COLO668 (cell line): ENCODE data around the gene KCNK15.

Experiments used
- DNase-seq: peaks from one replicate; lab custom pipeline; 2025; ENCODE audit not compliant: unreplicated experiment; lab: John Stamatoyannopoulos, UW

The KCNK15 gene

DNA sequence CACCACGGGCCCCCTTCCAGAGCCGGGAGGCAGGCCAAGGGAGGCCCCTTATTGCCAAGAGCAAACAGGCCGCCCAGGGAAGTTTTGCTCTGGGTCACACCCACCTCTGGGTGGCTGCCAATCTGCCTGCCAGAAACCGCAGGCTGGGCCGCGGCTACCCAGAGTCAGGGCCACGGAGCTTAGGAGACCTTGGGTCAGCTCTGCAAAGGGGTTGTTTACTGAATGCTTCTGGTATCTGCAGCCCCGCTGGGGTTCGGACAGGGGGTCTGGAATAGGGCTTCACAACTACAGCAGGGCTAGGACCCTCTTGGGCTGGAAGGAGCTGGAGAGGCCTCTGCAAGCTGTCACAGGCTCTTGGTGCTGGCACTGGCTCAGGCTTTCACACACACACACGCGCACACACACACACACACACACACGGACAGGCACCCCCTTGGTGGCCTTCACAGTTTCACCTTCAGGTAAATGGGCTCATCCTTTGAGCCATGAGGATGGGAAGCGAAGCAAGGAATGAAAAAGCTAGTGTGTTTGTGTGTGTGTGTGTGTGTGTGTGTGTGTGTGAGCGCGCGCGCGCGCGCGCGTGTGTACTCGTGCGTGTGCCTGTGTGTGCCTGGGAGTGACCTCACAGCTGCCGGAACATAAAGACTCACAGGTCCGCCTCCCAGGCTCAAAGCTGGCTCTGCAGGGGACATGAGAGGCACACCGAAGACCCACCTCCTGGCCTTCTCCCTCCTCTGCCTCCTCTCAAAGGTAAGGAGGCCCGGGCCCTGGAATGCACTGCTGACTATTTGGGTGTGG lies 30.8 kb upstream of the KCNK15 start, which contains the start of gene CCN5:
TSS of gene CCN5 (plus strand) at position 669 of the 798 bp plus-strand sequence. CDS start at position 691, 22 bp downstream.
- DNase-seq = peak; percentile 17

DNA sequence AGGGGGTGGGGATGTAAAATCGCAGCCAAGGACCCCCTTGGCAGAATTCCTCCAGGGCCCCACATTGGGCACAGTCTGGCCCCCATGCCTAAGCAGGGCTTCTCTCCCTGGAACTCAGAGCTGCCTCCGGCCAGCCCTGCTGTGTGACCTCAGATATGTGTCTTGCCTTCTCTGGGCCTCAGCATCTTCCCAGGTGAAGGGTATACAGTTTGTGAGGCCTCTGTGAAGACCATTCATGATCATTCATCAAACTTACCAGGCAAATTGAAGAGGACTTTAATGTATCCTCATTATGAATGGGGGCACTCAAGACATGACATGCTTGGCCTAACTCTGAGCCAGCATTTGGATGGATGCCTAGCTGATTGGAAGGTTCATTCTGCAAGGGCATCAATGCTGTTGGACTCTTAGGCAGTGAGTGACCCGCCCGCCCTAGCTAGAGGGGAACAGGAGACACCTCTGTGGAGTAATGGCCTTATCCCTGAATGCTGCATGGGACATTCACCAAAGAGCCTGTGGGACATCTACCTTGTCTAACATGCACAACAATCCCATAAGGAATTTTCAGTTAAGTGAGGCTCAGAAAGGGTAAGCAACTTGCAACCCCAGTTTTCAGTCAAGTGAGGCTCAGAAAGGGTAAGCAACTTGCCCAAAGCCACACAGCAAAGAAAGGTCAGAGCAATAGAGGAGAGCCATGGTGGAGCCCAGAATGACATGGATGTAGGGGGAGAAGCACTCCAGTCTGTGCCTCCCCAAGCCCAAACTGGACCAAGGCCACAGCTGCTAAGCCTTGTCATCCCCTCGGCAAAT lies 30.0 kb upstream of the KCNK15 start:
- no peak for DNase-seq

DNA sequence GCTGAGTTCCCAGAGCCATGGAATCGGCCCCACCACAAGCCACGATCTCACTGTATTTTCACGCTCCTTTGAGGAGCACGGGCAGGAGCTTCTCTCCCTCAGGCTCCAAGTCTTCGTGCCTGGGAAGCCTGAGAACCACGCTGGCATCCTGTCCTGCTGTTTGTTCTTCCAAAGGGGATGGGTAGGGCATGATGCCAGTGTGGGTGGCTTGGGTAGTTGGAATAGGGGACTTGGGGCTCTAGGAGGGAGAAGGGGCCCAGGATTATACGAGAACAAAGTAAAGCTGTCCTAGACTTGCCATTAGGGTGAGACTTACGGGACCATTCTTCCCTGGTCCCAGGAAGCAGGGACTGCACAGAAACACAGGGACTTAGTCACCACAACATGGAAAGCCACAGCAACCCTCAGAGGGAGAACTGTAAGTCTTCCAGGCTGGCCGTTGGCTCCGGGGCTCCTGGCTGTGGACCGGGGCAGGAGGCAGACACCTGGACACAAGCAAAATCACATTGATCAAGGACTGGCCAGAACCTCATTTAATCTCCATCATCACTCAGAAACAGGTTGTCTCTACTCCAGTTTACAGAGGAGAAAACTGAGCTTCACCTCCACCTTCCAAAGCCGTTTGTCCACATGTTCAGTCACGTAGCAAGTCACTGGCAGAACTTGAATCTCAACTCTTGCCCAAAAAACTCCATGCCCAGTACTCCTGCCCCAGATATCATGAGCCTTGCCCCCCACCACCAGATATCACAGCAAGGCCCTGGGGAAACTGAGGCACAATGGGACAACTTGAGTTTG lies 29.2 kb upstream of the KCNK15 start:
- DNase-seq = no peak

DNA sequence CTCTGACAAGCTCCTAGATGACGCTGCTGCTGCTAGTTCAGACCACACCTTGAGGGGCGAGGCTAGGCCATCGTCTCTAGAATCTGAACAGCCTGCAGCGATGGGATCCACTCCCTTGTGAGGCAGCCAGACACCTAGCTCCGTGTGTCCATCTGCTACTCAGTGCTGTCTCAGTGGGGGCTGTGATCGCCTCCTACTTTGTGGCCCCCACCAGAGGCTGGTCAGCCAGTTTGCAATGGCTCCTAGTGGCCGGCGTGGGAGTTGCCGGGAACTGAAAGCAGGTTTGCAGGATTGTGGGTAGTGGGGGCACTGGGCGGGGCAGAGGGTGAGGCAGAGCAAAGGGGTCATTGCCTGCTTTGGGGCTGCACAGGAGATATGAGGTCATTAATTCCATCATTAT lies 27.7 kb upstream of the KCNK15 start:
- no peak for DNase-seq

DNA sequence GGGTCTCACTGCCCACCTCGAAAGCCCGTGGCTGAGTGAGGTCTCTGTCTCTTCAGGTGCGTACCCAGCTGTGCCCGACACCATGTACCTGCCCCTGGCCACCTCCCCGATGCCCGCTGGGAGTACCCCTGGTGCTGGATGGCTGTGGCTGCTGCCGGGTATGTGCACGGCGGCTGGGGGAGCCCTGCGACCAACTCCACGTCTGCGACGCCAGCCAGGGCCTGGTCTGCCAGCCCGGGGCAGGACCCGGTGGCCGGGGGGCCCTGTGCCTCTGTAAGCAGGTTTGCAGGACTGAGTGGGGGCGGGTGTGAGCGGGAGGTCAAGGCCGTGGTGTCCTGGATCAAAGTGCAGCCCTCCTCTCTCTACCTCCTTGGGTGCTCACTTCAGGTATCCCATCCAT lies 25.8 kb upstream of the KCNK15 start:
- no peak for DNase-seq

DNA sequence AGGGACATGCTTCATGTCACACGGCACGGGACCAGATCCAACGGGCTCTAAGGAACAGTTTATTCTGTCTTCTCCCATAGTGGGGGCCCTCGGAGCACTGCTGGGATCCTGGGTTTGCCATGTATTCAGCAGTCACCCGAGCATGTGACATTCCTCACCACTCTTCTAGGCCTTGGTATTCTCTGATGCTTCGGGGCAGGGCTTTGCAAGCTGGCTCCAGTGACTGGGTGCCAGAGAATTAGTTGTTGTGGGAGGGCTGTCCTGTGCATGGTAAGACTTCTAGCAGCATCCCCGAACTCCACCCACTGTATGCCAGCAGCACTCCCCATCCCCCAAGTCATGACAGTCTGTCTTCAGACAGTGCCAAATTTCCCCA lies 25.1 kb upstream of the KCNK15 start:
- no peak for DNase-seq

DNA sequence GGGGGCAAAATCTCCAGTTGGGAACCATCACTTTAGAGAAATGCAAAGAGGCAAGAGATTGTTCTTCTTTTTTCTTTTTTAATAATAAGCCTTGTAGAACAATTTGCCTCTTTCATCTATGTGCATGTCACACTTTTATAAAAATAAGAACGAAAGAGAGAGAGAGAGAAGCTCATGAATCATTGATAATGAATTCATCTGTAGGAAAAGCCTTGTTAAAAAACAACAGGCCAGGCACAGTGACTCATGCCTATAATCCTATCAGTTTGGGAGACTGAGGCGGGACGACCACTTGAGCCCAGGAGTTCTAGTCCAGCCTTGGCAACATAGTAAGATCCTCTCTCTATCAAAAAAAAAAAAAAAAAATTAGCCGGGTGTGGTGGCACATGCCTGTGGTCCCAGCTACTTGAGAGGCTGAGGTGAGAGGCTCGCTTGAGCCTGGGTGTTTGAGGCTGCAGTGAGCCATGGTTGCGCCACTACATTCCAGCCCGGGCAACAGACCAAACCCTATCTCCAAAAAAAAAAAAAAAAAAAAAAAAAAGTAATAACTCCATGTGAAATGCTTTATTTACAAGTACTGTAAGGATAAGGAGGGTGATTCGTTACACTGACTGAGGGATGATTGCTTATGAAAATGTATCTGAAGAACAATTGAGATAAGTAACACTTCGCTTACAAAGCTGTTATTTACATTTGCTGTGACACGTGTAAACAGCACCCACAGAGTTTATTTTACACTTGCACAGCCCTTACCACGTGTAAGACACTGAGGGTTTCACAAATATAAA lies 24.5 kb upstream of the KCNK15 start:
- DNase-seq = no peak

DNA sequence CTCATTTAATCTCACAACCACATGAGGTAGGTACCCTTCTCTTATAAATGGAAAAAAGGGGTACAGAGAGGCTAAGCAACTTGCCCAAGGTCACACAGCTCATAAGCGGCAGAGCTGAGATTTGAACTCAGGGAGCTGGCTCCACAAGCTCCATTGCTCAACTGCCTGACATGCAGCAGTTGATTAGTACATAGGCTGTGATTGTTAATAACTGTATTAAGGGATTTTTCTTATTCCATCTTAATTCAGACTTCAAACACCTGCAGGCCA lies 23.9 kb upstream of the KCNK15 start:
- DNase-seq = no peak

DNA sequence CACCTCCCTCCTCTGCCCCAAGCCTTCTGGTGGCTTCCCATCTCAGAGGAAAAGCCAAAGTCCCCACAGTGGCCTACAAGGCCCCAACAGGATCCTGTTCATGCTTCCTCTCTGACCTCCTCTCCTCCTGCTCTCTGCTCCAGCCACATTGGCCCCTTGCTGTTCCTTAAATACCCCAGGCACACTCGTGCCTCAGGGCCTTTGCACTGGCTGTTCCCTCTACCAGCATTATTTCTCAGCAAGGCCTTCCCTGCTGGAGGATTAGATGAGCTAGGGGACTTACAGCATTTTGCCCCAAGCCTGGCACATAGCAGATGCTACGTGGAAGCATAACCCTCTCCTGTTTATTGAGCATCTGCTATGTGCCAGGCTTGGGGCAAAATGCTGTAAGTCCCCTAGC lies 22.7 kb upstream of the KCNK15 start:
- no peak for DNase-seq

DNA sequence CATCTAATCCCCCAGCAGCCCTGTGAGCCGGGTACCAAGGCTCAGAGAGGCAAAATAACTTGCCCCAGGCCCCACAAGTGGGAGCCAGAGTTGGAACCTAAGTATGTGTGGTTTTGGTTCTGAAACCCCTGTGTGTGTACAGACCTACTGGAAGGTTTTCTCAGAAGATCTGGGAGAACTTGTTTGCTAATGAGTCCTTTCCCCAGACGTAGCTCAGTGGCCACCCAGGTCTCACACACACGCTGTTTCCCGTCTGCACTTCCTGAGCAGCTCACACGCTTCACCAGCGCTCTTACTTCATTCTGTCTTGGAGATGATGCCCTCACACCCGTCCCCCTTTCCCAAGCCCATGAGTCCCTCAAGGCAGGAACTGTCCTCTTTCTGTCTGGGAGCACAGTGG lies 22.3 kb upstream of the KCNK15 start:
- no peak for DNase-seq

DNA sequence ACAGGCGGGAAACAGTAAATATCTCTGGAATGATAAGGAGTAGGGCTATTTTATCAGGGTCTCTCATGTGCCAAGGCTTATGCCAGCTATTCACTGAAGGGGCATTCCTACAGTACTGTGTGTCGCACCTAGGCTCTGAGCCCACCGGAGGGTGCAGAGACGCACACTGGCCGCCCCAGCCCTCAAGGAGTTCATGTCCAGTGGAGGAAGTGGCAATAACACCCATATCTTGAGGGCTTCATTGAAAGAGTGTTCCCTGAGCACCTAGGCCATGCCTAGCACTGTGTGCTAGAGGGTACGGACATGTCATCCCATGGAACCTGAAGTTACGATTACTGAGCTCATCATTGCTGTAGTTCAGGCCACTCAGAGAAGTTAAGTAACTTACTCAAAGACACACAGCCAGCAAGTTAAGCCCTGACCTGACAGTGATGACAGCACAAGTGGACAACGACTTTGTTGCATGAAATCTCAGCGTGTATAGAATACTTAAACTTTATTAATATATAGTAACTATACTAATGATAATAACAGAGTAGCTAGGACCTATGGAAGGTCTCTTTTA lies 21.8 kb upstream of the KCNK15 start:
- no peak for DNase-seq

DNA sequence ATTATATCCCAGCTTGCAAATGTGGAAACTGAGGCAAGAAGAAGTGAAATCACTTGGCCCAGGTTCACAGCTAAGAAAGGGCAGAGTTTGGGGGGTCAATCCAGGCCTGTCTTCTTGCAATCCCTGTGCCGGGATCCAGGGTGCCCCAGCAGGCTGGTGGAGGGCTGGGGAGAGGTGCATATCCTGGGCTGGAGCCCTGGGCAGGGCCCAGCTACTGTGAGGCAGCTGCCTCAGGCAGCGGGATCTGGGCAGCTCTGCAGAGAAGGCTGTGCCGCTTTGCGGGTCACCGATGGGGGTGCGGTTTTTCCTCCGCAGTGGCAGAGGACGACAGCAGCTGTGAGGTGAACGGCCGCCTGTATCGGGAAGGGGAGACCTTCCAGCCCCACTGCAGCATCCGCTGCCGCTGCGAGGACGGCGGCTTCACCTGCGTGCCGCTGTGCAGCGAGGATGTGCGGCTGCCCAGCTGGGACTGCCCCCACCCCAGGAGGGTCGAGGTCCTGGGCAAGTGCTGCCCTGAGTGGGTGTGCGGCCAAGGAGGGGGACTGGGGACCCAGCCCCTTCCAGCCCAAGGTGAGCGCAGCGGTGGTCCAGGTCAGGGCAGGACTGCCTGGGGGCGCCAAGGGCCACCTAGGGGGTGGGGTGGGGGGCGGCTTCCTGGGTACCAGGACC lies 21.1 kb upstream of the KCNK15 start:
- DNase-seq = no peak

DNA sequence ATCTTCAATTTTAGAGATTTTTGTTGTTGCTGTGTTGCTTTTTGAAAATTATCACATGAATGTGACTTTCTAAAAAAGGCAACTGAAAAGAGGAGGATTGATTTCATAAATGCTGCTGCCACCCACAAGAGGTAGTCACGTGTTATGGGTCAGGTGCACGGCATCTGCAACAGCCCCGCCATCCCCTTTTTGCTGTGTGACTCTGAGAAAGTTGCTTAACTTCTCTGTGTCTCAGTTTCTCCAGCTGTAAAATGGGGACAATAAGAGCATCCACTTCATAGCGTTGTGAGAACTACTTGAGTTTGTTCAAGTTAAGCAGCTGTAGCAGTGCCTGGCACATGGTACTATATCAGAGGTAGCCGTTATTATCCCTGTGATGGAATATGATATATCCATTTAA lies 19.8 kb upstream of the KCNK15 start:
- DNase-seq = no peak

DNA sequence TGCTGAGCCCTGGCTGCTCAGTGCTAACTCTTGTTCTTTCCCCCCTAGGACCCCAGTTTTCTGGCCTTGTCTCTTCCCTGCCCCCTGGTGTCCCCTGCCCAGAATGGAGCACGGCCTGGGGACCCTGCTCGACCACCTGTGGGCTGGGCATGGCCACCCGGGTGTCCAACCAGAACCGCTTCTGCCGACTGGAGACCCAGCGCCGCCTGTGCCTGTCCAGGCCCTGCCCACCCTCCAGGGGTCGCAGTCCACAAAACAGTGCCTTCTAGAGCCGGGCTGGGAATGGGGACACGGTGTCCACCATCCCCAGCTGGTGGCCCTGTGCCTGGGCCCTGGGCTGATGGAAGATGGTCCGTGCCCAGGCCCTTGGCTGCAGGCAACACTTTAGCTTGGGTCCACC lies 18.6 kb upstream of the KCNK15 start:
- DNase-seq = no peak

DNA sequence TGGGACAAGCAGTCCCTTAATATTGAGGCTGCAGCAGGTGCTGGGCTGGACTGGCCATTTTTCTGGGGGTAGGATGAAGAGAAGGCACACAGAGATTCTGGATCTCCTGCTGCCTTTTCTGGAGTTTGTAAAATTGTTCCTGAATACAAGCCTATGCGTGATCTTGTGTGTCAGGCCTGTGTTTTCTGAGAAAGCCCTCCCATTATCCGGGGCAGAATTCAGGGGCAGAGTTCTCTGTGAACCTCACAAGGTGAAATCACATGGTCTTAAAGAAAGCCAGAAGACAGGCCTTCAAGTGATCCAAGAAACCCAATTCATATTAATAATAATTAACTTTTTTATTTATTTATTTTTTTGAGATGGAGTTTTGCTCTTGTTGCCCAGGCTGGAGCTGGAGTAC lies 18.0 kb upstream of the KCNK15 start:
- no peak for DNase-seq

DNA sequence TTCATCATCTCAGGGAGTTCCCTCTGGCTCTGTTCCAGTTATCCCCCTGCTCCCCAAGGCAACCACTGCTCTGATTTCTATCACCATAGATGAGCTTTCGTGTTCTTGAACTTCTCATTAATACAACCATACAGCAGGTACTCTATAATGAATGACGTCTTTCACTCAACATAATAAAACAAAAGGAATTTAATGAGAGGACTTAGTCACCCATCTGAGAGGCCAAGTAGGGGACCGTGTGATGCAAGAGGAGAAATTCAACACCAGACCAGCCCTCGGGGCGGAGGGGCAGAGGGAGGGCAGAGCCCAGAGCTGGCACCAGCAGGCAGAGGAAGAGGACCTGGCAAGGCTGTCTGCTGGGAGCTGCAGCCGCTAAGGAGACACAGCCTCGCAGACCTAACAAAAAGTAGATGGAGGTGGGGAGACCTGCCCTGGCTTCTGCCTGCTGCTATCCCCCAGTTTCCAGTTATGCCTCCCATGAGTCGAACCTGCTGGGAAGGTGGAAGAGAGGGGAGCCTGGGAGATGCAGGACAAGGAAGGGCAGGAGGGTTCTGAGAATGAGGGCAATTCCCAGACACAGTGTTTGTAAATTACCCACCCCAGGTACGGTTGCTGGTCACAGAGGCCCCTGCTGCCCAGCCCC lies 16.7 kb upstream of the KCNK15 start:
- DNase-seq = peak; percentile 65

DNA sequence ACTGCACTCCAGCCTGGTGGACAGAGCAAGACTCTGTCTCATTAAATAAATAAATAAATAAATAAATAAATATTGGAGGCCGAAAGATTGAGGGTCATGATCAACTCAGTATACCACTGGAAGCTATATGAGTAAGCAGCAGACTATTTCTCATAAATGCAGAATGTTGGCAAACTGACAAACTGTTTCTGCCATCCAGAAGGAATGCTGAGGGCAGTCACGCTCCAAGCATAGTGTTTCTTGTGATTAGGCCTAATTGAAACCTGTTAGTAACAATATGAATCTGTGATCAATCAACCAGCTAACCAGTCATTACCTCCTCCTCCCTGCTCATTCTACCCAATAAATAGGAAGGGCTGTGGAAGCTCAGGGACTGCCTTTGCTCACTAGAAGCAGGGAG lies 15.2 kb upstream of the KCNK15 start:
- no peak for DNase-seq

DNA sequence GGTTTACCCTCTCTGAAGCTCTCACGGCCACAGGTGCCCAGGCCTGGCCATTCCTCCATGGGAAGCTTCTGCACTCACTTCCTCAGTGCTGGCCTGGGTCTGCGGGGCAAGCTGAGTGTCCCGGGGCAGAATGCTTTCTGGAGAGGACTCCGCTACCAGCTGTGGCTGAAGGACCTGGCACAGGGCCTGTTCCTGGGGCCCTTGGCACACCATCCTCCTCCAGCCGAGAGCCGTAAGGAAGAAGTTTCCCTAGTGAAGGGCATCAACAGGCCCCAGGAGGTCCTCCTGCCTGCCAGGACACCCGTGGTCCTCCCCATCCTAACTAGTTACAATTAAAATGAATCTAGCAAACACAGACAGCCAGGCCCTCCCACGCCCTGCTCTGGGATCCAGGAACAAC lies 14.0 kb upstream of the KCNK15 start:
- no peak for DNase-seq

DNA sequence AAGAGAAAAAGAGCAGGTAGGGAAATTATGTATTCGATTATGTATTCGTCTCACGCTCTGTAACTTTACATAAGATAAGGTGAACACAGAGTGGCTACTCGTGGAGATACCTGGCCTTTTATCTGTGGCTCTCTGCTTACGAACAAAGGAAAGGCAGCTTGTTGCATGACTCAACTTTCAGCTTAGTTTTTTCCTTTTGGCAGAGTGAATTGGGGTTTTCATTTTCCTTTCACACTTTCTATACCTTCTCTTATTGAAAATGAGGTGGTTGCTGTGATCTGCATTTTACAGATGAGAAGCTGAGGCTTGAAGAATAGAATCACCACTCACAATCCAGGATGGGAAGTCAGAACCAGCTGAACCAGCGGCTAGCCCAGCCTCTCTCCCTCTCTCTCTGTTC lies 13.3 kb upstream of the KCNK15 start:
- no peak for DNase-seq
